K562 (cell line): Measurements from ENCODE around the gene TNIP2. TPM values are rescaled to one million over a fixed set of nuclear protein-coding genes. Genes with fewer than 3 reads are reported as not detected.

Experiments used
- ATAC-seq: fragments of 200-7000 bp; cut with Tn5 transposase; 3 replicates; pipeline ENCODE4 v1.9.1; 2020; ENCODE audit warnings: moderate library complexity
- BruUV-seq: library from RNA; stranded (reverse); fragments of 400-500 nt; replicated peaks from 2 replicates; lab custom pipeline; 2021; lab: Mats Ljungman, UMichigan
- CTCF ChIA-PET: fragments of 300-600 bp; formaldehyde crosslinking; extraction: SDS; loops from one replicate; lab custom pipeline; 2021; ENCODE audit warnings: low intra/inter-chr PET ratio; lab: Yijun Ruan, JAX
- POLR2A ChIA-PET: fragments of 300-600, 350-650 bp; sonication (Branson Sonifier 250); formaldehyde crosslinking; extraction: SDS; loops from one replicate; lab custom pipeline; 2021; ENCODE audit warnings: antibody characterized with exemption, inconsistent platforms; lab: Yijun Ruan, JAX
- DNase-seq, 4 experiments: peaks; one replicate each; pipeline versions ENCODE4 v3.0.0 to v3.0.0-alpha.2; 2011 to 2018; ENCODE audit warnings: low spot score in 3 of 4, mixed read lengths in 3 of 4; ENCODE audit errors: extremely low read depth in 1 of 4
- FAIRE-seq: peaks from 2 replicates; lab custom pipeline; 2011; peaks lifted over from hg19 to GRCh38; lab: Jason Lieb, UNC
- H2AFZ ChIP-seq: 2 replicates; pipeline ENCODE4 v1.6.0; 2011; ENCODE audit warnings: low read depth, low read length, control low read depth, inconsistent platforms
- H3K27ac ChIP-seq: fragments of 200-600 bp; 3 replicates; pipeline ENCODE4 v1.8.0; 2011; ENCODE audit warnings: low read depth, mild to moderate bottlenecking, control low read depth, inconsistent platforms, low read length, moderate library complexity, mixed read lengths; ENCODE audit errors: extremely low read depth
- H3K27me3 ChIP-seq, 2 experiments: fragments of 300-600 bp in 1 of 2; 2 replicates in 1 of 2; 3 replicates in 1 of 2; pipeline versions ENCODE4 v1.6.0 to v1.8.0; 2011; ENCODE audit warnings: inconsistent platforms in 2 of 2, low read length in 2 of 2, mild to moderate bottlenecking in 1 of 2, mixed read lengths in 1 of 2, moderate library complexity in 1 of 2; ENCODE audit not compliant: control insufficient read depth in 2 of 2, insufficient read depth in 2 of 2
- H3K36me3 ChIP-seq: fragments of 300-600 bp; 3 replicates; pipeline ENCODE4 v1.8.0; 2011; ENCODE audit warnings: mild to moderate bottlenecking, low read length, inconsistent platforms; ENCODE audit not compliant: control insufficient read depth, insufficient read depth
- H3K4me1 ChIP-seq, 2 experiments: fragments of 200-600 bp in 1 of 2; replicated peaks in 1 of 2; 2 replicates in 1 of 2; 3 replicates in 1 of 2; pipeline versions ENCODE4 v1.5.1 to v1.8.0; 2011; ENCODE audit warnings: inconsistent platforms in 2 of 2, low read length in 2 of 2, mild to moderate bottlenecking in 1 of 2, mixed read lengths in 1 of 2, moderate library complexity in 1 of 2; ENCODE audit not compliant: control insufficient read depth in 2 of 2, insufficient read depth in 2 of 2
- H3K4me2 ChIP-seq: 2 replicates; pipeline ENCODE4 v1.6.1; 2011; ENCODE audit warnings: low read length, control low read depth, inconsistent platforms, mixed read lengths; ENCODE audit not compliant: insufficient read depth
- H3K4me3 ChIP-seq: fragments of 200-600 bp; sonication (generic), shearing (Covaris generic); 2 replicates; pipeline ENCODE4 v1.5.1; 2016; ENCODE audit warnings: control low read depth, inconsistent platforms
- H3K79me2 ChIP-seq: fragments of 200-600 bp; 3 replicates; pipeline ENCODE4 v1.8.0; 2011; ENCODE audit warnings: low read length, inconsistent platforms; ENCODE audit not compliant: control insufficient read depth, insufficient read depth
- H3K9ac ChIP-seq, 2 experiments: 2 replicates each; pipeline versions ENCODE4 v1.6.0 to v1.6.1; 2011; ENCODE audit warnings: low read depth in 2 of 2, low read length in 2 of 2, control low read depth in 1 of 2, inconsistent platforms in 1 of 2, mild to moderate bottlenecking in 1 of 2, mixed read lengths in 1 of 2; ENCODE audit not compliant: insufficient read depth in 1 of 2
- H3K9me1 ChIP-seq: one replicate; pipeline ENCODE4 v1.6.0; 2011; ENCODE audit warnings: inconsistent platforms, mild to moderate bottlenecking, low read length, moderate library complexity; ENCODE audit not compliant: control insufficient read depth, insufficient read depth
- H3K9me3 ChIP-seq: replicated peaks from 2 replicates; pipeline ENCODE4 v1.5.1; 2011; ENCODE audit warnings: low read depth, low read length, inconsistent platforms; ENCODE audit not compliant: control insufficient read depth, insufficient read depth
- H4K20me1 ChIP-seq: replicated peaks from 2 replicates; pipeline ENCODE4 v1.6.1; 2011; ENCODE audit warnings: low read length, inconsistent platforms, mixed read lengths; ENCODE audit not compliant: control insufficient read depth, insufficient read depth
- ARNT ChIP-seq, 2 experiments: fragments of 450-650 bp; IDR thresholded peaks; 2 replicates each; pipeline ENCODE4 v1.6.1; 2016; ENCODE audit warnings: mild to moderate bottlenecking in 1 of 2
- HMBOX1 ChIP-seq: sonication (generic); IDR thresholded peaks from 2 replicates; pipeline ENCODE4 v1.6.1; 2016
- IRF2 ChIP-seq: sonication (generic); formaldehyde crosslinking; IDR thresholded peaks from 2 replicates; pipeline ENCODE4 v1.8.1; 2022; ENCODE audit warnings: mild to moderate bottlenecking, missing genetic modification reagents
- L3MBTL2 ChIP-seq: fragments of 450-650 bp; IDR thresholded peaks from 2 replicates; pipeline ENCODE4 v1.6.1; 2016; ENCODE audit warnings: mild to moderate bottlenecking, moderate library complexity
- PATZ1 ChIP-seq: fragments of 250-450 bp; sonication (Bioruptor Pico); IDR thresholded peaks from 2 replicates; pipeline ENCODE4 v1.5.0; 2020; ENCODE audit warnings: mild to moderate bottlenecking, borderline replicate concordance
- RFX1 ChIP-seq: fragments of 450-650 bp; IDR thresholded peaks from 2 replicates; pipeline ENCODE4 v1.6.1; 2016; ENCODE audit warnings: mild to moderate bottlenecking, moderate library complexity
- WGBS: fragments of 100-300 bp; shearing (Covaris generic); methylation state at CpG from one replicate; pipeline ENCODE4 v1.1.6; 2016; ENCODE audit warnings: low coverage, mixed read lengths; ENCODE audit not compliant: insufficient coverage; ENCODE audit errors: missing lambda C conversion rate; 5-methylcytosine and 5-hydroxymethylcytosine counted together
- in situ Hi-C: fragments of 300-500 bp; cut with MboI; formaldehyde crosslinking; loops from 4 replicates; pipeline ENCODE4 v1.15.0; 2018; ENCODE audit warnings: inconsistent platforms, mixed read lengths
- intact Hi-C: fragments of 100-400 bp; cut with micrococcal nuclease; formaldehyde crosslinking; loops from 2 replicates; pipeline ENCODE4 v1.14.2; 2022
- polyA plus RNA-seq, 8 experiments: library from polyadenylated mRNA; depleted of rRNA in 4 of 8; stranded (reverse) in 5 of 8; unstranded in 3 of 8; fragments of >200 nt; fragmentation: Nextera tagmentation in 2 of 8; fragmentation: Illumina TruSeq in 1 of 8; extraction: Ambion mirVana in 2 of 8; extraction: Trizol in 1 of 8; gene quantifications; 2 replicates each; pipeline versions ENCODE4 v1.2.1 to v1.2.3, GENCODE V29; 2011 to 2014; ENCODE audit warnings: inconsistent platforms in 1 of 8, missing spikeins in 1 of 8
- total RNA-seq, 7 experiments: library from RNA; depleted of rRNA in 6 of 7; stranded (reverse); fragments of >200 nt in 6 of 7; fragmentation: Illumina TruSeq in 2 of 7; extraction: Trizol in 2 of 7; gene quantifications; 2 replicates each; pipeline versions ENCODE4 v1.2.1 to v1.2.3, GENCODE V29; 2011 to 2021; ENCODE audit warnings: low replicate concordance in 1 of 7
- TF ChIP-seq, protein P1 (sequence below): sonication (generic); formaldehyde crosslinking; IDR thresholded peaks from 2 replicates; pipeline ENCODE4 v1.8.1; 2023; ENCODE audit warnings: mild to moderate bottlenecking, missing genetic modification reagents, moderate library complexity
- TF ChIP-seq, protein P2 (sequence below): fragments of 450-650 bp; IDR thresholded peaks from 2 replicates; pipeline ENCODE4 v1.6.1; 2016; ENCODE audit warnings: low read depth, mild to moderate bottlenecking, moderate library complexity

The TNIP2 gene
- total and polyA plus RNA-seq, 9 of the 15 experiments (the other 6 are each of a cell fraction or from before 2014, with no cell fraction given) = 0.61 to 42.6 (median 19.5) TPM

- Histone ChIP-seq H3K36me3 (peaks cover 90% of the 10 kb centered on the region; the same call in 2 of the 3 replicates), H3K9ac (no peak overlapping the region), H4K20me1 (no peaks in the 10 kb centered on the region), H3K27me3 (no peaks in the 10 kb centered on the region), H3K79me2 (no peaks in the 10 kb centered on the region), H3K4me1 (no peaks in the 10 kb centered on the region), H3K9me3 (no peaks in the 10 kb centered on the region), H2AFZ (no peak overlapping the region), H3K9me1 (no peaks in the 10 kb centered on the region), H3K4me3 (no peak overlapping the region), H3K4me2 (no peak overlapping the region), H3K27ac (no peak overlapping the region)
- ChIA-PET POLR2A (interaction anchor here (1.0 to 1.4 kb wide), 2 partner anchors 9 to 15 kb away, joined by 3 to 6 read pairs; no protein-coding TSS in a partner anchor), CTCF (no interaction called here)
- intact Hi-C loops (no loop called here), in situ Hi-C loops (no loop called here)
- ATAC-seq (no peak), FAIRE-seq (no peak), DNase-seq (no peak)
- TF ChIP-seq, protein P1, sequence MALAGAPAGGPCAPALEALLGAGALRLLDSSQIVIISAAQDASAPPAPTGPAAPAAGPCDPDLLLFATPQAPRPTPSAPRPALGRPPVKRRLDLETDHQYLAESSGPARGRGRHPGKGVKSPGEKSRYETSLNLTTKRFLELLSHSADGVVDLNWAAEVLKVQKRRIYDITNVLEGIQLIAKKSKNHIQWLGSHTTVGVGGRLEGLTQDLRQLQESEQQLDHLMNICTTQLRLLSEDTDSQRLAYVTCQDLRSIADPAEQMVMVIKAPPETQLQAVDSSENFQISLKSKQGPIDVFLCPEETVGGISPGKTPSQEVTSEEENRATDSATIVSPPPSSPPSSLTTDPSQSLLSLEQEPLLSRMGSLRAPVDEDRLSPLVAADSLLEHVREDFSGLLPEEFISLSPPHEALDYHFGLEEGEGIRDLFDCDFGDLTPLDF (CRISPR knock-in tag) = no peak
- TF ChIP-seq IRF2 (no peak), ARNT (IDR thresholded peaks at IDR 0.05) (no peak)
- 94% methylated on average over 14 of the region's 14 CpGs for WGBS
- no TSS peak for BruUV-seq
Measured at GRCh38 chr4:2696423-2696822, 59.7 kb downstream of the TNIP2 start.

- no peak for TF ChIP-seq RFX1
- no peak for TF ChIP-seq HMBOX1
- TF ChIP-seq, protein P2, sequence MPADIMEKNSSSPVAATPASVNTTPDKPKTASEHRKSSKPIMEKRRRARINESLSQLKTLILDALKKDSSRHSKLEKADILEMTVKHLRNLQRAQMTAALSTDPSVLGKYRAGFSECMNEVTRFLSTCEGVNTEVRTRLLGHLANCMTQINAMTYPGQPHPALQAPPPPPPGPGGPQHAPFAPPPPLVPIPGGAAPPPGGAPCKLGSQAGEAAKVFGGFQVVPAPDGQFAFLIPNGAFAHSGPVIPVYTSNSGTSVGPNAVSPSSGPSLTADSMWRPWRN = no peak
- no peak for TF ChIP-seq L3MBTL2
- TF ChIP-seq PATZ1 (CRISPR knock-in tag) = no peak
- TF ChIP-seq, all 486 proteins: peak for 0
- H3K79me2 ChIP-seq = no peaks in the 10 kb centered on the region
- ATAC-seq (no peak), FAIRE-seq (no peak), DNase-seq (no peak)
- POLR2A ChIA-PET = interaction anchor here (1.4 kb wide), 1 partner anchor 10 kb away, joined by 6 read pairs; no protein-coding TSS in a partner anchor
- H3K4me1 ChIP-seq = no peaks in the 10 kb centered on the region
- no peaks in the 10 kb centered on the region for H3K9me3 ChIP-seq
- CTCF ChIA-PET = no interaction called here
- no peak overlapping the region for H2AFZ ChIP-seq
- in situ Hi-C loops = no loop called here
- H3K9ac ChIP-seq = no peak overlapping the region
- H3K27me3 ChIP-seq = no peaks in the 10 kb centered on the region
- peaks cover 90% of the 10 kb centered on the region; the same call in 2 of the 3 replicates for H3K36me3 ChIP-seq
- no peak overlapping the region for H3K27ac ChIP-seq
- no TSS peak for BruUV-seq
- H4K20me1 ChIP-seq = no peaks in the 10 kb centered on the region
- H3K4me3 ChIP-seq = no peak overlapping the region
- H3K9me1 ChIP-seq = no peaks in the 10 kb centered on the region
- H3K4me2 ChIP-seq = no peak overlapping the region
- WGBS = 95% methylated on average over 5 of the region's 5 CpGs
- intact Hi-C loops = no loop called here
Measured at GRCh38 chr4:2695346-2696060, 60.6 kb downstream of the TNIP2 start.
